Right renal pelvis (tissue), 4 donors: Measurements from ENCODE around the gene EIF4G3. TPM values are rescaled to one million over a fixed set of nuclear protein-coding genes. Genes with fewer than 3 reads are reported as not detected.
"Not testable (repeated sequence)": the region's sequence is repeated elsewhere in the genome, so short reads cannot be mapped to it uniquely, and the experiment has no call there.

Experiments used
- DNase-seq, 4 donors: peaks; one replicate each; pipeline ENCODE4 v3.0.0-alpha.2; 2013; ENCODE audit warnings: low read depth in 4 of 4, low spot score in 3 of 4, missing footprints in 1 of 4
- polyA plus RNA-seq, 4 donors: library from polyadenylated mRNA; unstranded; fragments of 120-200 nt; gene quantifications; one replicate each; pipeline ENCODE4 v1.2.1, GENCODE V29; 2013; ENCODE audit not compliant: insufficient read length in 4 of 4

The EIF4G3 gene
- polyA plus RNA-seq, 4 donors, result 64.4 to 76.1 (median 72.2) TPM

DNA sequence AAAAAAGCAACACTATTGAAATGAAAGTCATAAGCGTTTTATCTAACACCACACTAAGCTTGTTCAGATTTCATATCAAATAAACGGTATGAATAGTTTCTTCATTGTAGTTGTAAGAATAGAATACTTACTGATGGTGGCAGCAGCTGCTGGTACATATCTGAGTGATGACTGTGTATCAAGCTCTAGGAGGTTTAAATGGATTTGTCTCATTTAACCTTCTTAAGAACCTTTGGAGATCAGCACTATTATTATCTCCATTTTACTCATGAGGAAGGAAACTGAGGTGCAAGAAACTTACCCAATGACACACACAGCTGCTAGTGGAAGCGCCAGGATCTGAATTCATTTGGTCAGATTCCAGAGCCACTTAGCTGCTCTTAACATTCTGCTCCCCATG lies 104.0 kb downstream of the EIF4G3 start:
- DNase-seq, result no peak

DNA sequence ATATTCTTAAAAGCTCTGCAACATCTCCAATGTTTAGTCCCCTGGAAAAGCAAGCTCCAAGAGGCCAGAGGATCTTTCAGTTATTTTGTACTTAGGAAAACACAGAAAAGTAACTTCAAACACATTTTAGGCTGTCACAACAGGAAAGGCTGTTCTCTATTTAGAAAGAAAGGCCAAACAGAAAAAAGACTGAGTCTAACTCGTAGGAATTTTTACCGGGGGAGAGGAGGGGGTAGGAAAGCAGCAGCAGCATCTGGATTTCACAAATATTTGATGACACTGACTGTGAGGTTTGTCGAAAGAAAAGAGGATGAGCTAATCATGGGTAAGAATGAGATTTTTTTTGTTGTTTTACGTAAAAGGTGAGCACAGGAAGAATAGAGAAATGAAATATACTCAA lies 107.1 kb downstream of the EIF4G3 start:
- no peak for DNase-seq

DNA sequence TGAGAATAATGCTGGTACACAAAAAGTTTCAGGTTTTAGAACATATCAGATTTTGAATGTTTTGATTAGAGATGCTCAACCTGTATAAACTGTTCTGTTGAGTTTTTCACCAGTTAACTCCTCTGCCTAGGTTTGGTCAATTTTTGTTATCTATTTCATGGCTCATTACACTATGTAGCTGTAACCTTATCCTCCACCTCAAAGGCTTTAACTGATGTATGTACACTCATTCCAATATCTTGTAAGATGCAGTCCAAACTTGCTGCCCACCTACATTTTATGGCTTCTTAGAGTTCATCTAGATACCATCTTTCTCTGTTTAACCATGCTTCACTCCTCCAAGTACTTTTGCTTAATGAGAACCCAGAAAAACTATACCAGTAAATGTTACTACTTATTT lies 107.8 kb downstream of the EIF4G3 start:
- DNase-seq, result no peak

DNA sequence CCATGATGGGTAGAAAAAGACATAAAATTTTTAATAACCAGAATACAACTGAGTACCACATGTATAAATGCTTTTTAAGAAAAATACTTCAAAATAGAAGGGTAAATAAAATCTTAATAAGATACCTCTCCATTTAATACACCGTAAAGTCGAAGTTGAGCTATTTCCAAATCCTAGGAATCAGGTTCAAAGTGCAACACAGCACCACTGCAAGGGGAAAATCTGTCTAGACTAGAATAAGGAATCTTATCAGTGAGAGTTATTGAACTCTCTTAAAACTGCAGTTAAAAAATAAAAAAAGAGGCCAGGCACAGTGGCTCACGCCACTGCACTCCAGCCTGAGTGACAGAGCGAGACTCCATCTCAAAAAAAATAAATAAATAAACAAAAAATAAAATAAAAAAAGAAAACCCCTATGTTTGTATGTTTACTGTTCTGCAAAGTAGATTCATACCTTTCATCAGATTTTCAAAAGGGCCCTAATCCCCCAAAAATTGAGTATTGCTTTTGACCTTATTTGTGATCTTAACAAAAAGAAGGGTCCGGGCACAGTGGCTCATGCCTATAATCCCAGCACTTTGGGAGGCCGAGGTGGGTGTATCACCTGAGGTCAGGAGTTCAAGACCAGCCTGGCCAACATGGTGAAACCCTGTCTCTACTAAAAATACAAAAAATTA lies 109.0 kb downstream of the EIF4G3 start:
- DNase-seq, result no peak

GRCh38 chr1:21066356-21067012 lies 110.2 kb downstream of the EIF4G3 start:
- DNase-seq, result no peak

- no peak for DNase-seq
Observed at GRCh38 chr1:21065851-21066250, 110.8 kb downstream of the EIF4G3 start.

GRCh38 chr1:21064057-21064456 lies 112.6 kb downstream of the EIF4G3 start:
- DNase-seq, result no peak

- no peak for DNase-seq
Observed at GRCh38 chr1:21060523-21060922, 116.2 kb downstream of the EIF4G3 start.

- no peak for DNase-seq
Observed at GRCh38 chr1:21059021-21059420, 117.7 kb downstream of the EIF4G3 start.

DNA sequence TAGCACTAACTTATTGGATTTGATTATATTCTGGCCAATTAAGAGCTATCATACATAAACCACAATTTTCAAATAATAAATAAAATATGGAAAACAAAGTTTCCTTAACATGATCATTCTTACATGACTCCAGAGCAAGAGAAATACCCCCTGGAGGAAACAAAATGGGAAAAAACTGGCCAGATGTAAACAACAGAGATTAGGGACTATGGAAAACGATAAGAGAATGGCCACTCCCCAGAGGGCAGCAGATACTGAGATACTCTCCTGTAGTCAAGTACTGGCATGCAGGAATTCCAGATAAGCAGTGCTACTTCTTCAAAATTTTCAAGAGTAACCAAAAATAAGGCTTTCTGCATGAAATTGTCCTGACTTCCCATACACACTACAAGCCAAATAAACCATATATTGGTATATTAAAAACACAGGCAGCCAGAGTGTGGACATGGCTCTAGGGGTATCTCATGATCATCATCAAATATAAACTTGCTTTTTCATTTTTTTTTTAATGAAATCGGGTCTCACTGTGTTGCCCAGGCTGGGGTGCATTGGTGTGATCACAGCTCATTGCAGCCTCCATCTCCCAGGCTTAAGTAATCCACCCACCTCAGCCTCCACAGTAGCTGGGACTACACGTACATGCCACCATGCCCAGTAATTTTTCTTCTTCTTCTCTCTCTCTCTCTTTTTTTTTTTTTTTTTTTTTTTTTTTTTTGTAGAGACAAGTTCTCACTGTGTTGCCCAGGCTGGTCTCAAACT lies 118.5 kb downstream of the EIF4G3 start:
- no peak for DNase-seq

DNA sequence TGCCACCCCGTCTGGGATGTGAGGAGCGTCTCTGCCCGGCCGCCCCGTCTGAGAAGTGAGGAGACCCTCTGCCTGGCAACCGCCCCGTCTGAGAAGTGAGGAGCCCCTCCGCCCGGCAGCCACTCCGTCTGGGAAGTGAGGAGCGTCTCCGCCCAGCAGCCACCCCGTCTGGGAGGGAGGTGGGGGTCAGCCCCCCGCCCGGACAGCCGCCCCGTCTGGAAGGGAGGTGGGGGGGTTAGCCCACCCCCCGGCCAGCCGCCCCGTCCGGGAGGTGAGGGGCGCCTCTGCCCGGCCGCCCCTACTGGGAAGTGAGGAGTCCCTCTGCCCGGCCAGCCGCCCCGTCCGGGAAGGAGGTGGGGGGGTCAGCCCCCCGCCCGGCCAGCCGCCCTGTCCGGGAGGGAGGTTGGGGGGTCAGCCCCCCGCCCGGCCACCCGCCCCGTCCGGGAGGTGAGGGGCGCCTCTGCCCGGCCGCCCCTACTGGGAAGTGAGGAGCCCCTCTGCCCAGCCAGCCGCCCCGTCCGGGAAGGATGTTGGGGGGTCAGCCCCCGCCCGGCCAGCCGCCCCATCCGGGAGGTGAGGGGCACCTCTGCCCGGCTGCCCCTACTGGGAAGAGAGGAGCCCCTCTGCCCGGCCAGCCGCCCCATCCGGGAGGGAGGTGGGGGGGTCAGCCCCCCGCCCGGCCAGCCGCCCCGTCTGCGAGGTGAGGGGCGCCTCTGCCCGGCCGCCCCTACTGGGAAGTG lies 123.3 kb downstream of the EIF4G3 start:
- not testable (repeated sequence) for DNase-seq

GRCh38 chr1:21052034-21052433 lies 124.7 kb downstream of the EIF4G3 start:
- DNase-seq, result no peak

GRCh38 chr1:21051177-21051825 lies 125.4 kb downstream of the EIF4G3 start:
- DNase-seq, result no peak

DNA sequence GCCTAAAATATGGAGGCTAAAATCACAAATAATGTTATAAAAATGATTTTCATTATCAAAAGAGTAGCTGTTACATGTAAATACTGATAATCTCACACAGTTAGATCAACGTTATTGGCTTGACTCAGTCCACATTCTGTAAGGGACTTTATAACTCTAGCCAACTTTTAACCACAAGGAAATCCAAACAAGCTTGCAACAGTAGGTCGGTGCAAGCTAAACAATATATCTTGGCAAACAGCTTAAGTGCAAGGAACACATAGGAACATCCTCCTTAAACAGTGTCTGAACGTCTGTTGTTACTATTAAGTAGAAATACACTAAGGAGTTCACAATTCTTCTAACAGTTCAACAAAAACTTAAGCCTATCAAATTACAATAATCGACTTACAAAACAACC lies 126.7 kb downstream of the EIF4G3 start:
- no peak for DNase-seq

GRCh38 chr1:21048462-21048861 lies 128.2 kb downstream of the EIF4G3 start:
- DNase-seq, result no peak

DNA sequence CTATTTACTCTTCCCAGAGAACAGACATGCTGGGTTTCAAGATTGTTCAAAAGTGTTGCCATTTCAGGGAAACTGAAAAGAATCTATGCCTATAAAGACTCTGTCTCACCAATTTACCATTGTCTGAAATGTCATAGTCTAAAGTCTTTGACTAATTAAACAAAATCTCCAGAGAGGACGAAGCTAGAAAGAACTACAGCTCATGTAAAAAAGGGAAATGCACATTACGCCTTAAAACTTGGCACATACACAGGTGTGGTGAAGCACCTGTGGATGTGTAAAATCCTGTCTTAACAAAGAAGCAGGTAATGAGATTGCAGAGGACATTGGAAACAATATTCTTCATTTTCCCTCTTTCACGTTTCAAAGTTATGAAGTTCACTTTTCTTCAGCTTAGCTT lies 130.6 kb downstream of the EIF4G3 start:
- no peak for DNase-seq

GRCh38 chr1:21045351-21045750 lies 131.3 kb downstream of the EIF4G3 start:
- no peak for DNase-seq

DNA sequence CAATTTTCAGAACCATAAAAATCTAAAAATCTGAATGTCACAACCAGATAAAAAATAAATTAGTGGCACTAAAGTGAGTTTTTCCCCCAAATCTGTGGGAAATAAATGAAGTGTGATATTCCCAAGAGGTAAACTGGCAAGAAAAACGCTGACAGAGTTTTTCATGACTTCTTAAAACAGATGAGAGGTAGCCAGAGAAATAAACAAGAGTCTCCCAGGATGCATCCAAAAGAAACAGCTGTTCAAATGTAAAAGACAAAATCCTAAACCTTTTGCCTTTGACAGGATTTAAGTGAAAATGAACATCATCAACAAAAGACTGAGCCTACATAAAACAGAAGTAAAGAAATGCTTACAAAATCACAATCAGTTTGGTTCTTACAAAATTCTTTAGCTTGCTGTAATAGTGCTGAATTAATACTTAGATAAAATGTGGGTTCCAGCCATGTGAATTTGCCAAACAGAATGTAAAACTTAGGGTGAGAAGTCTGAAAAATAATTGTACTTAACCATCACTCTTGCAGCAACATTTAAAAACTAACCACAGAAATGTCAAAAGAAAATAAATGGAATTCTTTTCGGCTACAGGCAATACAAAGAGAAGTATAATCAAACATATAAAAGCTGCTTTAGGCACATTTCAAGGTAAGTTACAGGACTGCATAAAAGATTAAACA lies 133.6 kb downstream of the EIF4G3 start:
- DNase-seq, result no peak

DNA sequence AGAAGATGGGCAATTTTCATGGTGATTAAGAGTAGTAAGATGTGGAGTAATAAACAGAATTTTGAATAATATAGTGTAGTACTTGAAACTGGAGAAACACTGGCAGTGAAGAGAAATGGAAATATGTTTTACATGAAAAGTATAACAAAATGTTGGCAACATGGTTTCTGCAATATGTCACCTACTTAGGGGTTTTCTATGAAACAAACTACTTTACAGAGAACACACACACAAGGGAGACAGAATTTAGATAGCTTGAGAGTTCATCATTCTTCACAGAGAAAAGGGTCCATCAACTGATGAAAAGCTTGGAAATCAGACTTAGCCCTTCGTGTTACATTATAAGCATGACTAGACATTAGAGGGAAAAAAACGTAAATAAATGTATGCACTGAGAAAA lies 135.2 kb downstream of the EIF4G3 start:
- no peak for DNase-seq

- DNase-seq, result no peak
Observed at GRCh38 chr1:21037091-21037490, 139.6 kb downstream of the EIF4G3 start.
